Stimulated activated CD4-positive, alpha-beta T cell treated with anti-CD3 and anti-CD28 coated beads, Interleukin-2, amount 100 ng/mL, for 48 hours (primary cell): ENCODE data around the gene MRPS35.
"Not testable (repeated sequence)": the region's sequence is repeated elsewhere in the genome, so short reads cannot be mapped to it uniquely, and the experiment has no call there.

Source experiments
- DNase-seq, 2 donors: peaks; one replicate each; pipeline ENCODE4 v3.0.0-alpha.2; 2020

Gene MRPS35

DNA sequence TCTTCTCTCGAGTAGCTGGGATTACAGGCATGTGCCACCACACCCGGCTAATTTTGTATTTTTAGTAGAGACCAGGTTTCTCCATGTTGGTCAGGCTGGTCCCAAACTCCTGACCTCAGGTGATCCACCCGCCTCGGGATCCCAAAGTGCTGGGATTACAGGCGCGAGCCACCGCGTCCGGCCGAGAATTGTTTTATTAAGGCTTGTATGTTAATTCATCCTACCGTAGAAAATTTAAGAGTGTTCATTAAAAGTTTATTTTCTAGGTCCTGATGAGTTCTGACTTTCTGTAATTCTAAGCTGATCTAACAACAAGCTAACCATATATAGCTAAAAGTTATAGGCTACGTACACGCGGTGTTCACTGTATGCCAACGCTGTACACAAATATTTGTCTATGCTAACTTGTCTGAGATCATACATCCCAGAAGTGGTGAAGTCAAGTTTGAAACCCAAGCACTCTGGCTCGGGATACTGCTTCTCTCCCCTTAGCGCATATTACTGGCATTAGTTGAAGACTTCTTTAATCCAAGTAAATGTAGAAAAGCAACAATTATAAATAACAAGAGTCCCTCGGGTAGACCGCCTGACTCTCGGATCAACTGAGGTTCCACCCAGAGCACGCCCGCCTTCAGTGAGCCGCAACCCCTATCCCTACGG lies 570 bp upstream of the MRPS35 start:
- DNase-seq: peak in 1 of 2 donors; percentile 9

DNA sequence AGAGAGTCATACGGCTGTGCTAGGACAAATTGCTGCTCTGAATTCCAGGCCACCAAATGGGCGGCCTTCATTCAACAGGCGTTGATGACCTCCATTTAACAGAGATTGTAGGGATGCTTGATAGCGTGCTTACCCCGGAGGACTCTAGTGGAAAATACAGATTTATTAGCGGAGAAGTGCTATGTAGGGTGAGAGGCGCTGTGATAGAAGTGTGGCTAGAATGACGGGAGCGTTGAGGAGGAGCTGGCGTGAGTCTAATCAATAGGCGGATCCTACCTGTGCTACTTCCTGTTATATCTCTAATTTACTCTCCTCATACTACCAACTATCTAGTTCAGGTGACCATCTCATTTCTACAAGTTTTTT lies 668 bp downstream of the MRPS35 start:
- no peak for DNase-seq

DNA sequence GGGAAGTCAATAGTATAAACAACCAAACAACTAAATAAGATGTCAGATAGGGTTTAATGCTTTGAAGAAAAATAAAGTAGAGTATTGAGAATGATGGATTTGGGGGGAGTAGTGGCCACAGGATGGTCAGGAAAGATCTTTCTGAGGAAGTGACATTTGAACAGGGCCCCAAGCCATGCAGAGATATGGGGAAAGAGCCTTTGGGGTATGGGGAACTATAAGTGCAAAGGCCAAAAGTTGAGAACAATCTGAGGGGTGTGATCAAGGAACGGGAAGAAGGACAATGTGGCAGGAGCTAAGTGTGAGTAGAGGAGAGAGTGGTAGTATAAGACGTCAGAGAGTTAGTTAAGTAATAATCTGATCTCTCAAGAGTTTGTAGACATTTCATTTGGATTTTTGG lies 1.3 kb downstream of the MRPS35 start:
- no peak for DNase-seq

DNA sequence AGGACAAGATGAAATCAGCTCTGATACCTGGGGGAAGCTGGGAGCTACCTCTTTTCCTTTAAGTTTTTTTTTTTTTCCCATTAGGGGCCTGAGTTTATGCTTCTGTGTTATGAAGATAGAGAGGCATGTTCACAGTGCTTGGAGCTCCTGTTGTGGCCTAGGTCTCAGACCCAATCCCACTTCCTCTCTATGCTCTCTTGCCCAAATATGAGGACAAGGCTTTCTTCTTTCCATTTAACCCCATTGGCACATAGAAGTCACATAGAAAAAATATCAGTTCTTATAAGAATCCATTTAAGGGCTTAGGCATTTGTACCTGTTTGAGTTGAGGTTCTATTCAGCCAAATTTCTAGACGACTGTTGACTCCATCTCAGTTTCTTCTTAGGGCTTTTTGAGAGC lies 12.6 kb downstream of the MRPS35 start:
- DNase-seq: no peak

DNA sequence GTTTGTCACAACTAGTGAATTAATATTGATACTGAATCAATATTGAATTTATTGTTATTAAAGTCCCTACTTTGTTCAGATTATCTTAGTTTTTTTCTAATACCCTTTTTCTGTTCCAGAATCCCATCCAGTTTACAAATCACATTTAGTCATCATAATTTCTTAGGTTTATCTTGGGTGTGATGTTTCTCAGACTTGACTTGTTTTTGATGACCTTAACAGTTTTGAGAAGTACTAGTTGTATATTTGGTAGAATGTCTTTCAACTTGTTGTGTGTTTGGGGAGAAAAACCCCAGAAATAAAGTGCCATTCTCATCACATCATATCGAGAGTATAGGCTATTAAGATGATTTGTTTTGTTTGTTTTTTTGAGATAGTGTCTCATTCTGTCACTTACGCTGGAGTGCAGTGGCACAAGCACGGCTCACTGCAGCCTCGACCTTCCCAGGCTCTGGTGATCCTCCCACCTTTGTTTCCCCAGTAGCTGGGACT lies 19.5 kb downstream of the MRPS35 start:
- DNase-seq: no peak

DNA sequence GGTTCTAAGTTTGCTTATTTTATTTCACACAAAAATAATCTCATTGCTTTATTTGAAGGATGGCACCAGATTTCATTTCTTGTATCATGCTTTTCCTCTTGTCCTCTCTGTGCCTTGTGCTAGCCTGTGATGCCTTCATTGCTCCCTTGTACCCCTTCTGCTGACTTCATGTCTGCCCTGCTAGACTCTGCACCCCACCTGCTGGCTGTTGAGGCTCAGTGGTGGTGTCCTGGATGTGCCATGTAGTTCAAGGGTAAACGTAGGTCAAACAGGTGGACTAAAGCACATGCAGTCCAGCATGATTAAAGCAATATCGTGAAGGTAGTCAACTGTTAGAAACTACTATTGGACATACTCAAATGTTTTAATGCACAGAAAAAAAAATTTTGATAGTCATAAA lies 21.6 kb downstream of the MRPS35 start:
- no peak for DNase-seq

DNA sequence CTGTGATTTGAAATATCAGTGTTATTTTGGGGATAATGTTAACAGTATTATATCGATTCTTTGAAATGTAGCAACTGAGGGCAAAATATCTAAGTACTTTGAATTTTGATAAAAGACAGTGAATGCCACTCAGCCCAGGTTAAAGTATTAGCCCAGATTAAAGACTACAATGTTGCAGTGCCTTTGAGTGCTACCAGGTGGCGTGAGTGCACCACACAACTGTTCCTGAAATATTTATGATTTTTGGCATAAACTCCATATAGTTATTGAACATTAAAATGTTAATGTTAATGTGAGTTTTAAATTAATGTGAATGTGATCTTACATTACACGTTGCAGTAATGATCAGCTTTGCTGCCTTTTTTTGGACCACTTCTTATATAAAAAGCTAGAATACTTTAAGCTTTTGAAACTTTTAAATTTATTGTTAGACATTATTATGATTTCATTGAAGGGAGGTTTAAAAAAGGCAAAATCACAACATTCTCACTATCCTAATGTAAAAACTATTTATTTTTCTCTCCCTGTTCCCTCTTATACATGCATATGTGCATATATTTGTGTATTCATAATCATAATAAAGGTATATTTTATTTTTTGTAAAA lies 22.5 kb downstream of the MRPS35 start:
- DNase-seq: peak in 1 of 2 donors; percentile 22

DNA sequence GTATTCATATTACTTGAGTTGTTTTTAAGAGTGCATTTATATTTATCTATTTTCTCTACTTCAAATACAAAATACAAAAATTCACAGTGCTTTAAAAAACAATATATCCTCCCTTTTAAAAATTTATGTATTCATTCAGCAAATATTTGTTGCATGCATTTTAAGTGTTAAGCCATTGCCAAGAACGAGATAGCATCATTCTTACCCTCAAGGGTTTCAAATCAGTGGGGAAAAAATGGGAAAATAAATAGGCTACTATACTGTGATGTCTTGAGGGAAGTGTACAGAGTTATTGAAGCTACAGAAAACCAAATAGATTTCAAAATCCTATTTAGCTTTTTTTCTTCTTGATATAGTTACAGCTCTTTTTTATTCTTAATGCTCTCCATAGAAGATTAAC lies 23.2 kb downstream of the MRPS35 start:
- no peak for DNase-seq

DNA sequence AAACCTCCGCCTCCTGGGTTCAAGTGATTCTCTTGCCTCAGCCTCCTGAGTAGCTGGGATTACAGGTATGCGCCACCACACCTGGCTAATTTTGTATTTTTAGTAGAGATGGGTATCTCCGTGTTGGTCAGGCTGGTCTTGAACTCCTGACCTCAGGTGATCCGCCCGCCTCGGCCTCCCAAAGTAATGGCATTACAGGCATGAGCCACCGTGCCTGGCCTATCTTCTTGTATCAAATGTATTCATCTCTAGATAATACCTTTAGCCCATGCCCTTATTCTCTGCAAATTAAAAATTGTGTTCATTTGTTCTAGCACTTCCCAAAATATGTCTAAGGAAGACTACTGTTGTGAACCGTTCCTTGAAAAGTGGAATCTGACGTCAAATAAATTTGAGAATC lies 23.7 kb downstream of the MRPS35 start:
- DNase-seq: not testable (repeated sequence)

DNA sequence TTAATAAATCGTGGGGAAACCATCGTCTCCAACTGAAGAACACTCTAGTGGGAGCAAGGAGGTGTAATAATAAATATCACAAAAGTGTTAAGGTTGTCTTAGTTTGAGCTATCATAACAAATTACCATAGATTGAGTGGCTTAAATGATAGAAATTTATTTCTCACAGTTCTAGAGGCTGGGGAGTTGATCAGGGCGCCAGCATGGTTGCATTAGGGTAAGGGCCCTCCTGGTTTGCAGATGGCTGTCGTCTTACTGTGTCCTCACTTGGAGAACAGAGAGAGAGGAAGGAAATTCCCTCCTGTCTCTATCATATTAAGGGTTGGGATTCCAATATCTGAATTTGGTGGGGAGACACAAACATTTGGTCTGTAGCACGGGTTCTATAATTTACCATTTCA lies 33.0 kb downstream of the MRPS35 start:
- no peak for DNase-seq

DNA sequence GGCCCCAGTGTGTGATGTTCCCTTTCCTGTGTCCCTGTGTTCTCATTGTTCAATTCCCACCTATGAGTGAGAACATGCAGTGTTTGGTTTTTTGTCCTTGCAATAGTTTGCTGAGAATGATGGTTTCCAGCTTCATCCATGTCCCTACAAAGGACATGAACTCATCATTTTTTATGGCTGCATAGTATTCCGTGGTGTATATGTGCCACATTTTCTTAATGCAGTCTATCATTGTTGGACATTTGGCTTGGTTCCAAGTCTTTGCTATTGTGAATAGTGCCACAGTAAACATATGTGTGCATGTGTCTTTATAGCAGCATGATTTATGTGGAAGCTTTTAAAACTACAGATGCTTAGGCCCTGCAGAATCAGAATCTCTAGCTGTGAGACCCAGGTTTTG lies 35.1 kb downstream of the MRPS35 start:
- DNase-seq: not testable (repeated sequence)

DNA sequence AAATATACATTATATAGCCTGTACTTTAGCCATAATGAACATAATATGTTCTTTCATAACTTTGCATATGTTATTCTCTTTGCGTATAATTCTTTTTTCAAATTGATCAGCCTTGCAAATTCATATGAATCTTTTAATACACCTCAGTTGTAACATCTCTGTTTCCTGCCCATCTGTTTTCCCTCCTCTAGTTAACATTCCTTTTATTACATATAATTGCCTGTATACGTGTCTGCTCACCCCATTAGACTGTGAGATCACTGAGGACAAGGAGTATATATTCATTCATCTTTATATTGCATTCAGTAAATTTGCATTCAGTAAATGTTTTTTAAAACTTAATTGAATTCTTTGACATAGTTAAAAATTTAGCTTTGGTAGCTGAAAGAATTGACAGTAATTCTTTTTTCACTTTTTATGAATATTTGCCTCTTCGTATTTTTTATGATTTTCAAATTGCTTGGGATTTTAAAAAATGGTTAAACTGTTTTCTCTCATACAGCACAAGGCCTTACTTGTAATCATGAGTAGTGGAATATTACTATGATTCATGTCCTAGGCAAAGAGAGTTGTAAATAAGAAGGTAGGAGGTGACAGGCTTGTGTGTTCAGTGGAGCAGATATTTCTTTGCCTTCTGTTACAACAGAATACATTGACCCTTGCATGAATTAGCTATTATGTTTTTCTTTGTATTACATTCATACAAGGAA lies 36.6 kb downstream of the MRPS35 start:
- no peak for DNase-seq

DNA sequence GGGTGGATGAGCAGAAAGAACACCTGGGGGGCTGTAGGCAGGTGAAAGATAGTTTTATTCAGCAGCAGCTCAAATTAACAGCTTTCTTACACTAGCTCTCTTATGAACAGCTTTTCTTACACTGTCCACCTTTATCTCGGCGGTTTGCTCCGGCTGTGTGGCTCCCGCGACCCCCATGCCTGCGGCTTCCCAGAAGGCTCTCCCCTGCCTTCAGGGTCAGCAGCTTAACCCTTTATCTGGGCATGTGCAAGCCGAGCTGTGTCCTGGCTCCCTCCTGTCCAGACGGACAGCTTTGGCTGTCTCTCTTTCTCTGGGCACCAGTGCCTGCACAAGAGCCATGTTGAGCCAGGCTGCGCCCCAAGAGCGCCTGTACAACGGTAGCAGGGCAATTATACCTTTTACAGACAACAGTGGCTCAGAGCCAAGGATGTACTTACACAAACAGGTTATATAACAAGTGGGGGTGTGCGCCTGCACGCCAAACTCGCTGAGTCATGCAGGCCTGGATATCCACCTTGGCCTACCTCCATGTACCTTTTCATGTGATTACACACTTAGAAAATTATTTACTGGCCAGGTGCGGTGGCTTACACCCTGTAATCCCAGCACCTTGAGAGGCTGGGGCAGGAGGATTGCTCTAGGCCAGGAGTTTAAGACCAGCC lies 40.9 kb downstream of the MRPS35 start:
- DNase-seq: no peak

DNA sequence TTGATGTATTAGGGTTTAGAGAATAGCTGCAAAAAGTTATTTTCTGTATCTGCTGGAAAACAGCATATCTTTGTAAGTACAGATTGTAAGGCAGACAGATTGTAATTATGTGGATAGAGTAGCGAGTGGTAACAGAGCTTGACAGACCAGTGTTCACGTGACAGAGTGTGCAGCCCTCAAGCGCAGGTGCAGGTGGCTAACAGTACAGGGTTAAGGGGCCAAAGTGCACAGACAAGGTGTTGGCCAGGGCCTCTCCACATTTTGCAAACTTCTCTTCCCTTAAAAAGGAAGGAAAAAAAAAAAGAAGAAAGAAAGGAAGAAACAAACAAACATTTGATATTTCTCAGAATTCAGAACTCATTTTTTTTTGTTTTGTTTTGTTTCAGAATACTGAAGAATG lies 44.2 kb downstream of the MRPS35 start:
- no peak for DNase-seq

DNA sequence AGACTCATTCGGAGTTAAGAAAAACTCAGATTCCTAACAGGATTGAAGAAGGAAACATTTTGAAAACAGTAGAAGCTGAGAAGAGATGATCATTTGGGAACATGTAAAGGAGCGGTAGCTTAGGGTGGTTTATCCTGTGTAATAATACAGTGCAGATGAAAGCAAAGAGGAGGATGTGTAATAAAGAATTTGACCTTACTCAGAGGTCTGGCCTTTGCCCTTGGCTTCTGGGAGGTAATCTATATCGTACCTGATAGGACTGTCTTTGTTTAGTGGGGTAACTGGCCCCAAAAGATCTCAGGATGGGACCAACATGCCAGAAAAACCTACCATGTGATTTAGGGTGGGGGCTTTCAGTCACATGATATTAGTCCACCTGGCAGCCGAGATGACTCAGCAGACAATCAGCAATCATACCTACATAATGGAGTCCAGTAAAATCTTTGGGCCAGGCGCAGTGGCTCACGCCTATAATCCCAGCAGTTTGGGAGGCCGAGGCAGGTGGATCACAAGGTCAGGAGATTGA lies 46.1 kb downstream of the MRPS35 start:
- no peak for DNase-seq

DNA sequence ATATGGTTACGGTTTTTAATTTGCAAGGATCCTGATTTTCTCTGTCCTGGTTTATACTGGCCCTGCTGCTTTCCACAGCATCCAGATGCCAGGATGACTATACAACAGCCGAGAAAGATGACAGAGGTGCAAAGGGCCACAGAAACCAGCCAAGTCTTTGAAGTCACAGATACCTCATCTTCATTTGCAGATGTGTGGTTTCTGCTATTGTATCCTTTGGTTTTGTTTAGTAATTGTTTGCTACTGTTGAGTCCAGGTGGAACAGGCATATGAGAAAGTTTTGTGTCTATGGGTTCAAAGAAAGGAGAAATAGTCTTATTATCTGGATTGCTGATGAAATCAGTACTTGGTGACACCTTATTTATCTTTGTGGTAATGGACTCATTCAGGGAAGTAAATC lies 52.1 kb downstream of the MRPS35 start:
- DNase-seq: no peak

DNA sequence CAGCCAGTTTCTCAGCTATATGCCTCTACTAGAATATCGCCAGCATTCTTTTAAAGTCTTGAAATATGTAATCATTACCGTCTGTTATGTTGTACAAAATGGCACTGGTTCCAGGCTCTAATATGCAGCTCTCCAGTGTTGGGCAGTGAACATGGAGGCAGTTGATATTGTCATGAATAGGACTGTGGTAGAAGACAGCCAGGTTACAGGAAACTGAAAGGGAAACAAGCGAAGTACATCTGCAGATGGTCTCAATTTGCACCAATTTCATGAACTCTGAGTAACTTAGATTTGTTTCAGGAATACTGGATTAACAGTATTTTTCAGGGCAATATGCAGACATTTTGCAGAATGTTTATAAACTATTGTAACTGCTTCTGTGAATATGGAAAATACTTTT lies 56.0 kb downstream of the MRPS35 start:
- DNase-seq: no peak

DNA sequence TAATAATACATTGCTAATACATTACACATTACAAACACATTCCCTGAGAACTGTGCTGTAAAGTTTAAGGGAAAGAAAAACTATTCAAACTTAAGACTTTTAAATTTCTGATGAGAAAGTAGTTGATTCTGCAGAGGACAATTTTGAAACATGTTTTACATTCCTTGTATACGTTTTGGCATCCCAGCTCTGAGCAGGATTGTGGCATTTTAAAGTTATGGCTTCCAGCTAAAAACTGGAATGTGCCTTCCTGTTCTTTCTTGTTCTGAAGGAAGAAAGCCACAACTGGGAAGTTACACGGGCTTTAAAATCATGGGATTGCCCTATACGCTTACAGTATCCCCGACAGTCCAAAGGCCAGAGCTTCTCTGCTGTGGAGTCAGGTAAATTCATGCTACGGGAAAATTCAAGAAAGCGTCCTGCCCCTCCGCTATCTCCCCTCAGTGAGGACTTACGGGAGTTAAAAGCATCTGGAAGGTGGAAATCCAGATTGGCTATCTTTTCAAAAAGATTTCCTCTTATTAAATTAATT lies 58.6 kb downstream of the MRPS35 start:
- DNase-seq: no peak

DNA sequence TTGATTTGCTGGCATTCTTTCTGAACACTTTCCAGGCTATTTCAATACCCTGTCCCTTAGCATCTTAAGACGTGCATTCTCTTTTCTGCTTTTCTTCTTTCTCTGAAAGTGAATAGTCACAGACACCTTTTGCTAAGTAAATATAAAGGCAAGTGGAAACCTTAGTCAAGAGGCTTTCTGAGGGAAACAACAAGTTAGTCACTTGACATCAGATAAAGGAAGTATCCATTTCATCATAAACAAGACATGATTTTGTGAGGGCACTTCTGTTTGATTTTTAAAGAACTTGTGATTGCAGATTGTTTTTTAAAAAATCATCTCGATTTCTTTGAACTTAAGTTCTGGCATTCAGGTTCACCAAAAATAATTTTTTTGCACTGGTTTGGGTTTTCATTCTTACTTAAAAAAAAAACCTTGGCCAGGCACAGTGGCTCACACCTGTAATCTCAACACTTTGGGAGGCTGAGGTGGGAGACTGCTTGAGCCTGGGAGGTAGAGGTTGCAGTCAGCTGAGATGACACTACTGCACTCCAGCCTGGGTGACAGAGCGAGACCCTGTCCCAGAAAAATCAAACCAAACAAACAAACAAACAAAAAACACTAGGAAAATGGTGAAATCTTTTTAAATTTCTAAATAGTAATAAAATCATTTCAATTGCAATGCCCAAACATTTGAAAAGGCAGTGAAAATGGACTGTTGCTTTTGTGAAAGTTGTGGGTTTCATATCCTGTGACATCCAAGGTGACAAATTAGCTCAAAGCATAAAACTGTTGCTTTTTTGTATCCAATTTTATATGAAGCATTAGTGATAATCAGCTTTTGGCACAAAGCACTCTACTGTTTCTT lies 61.1 kb downstream of the MRPS35 start:
- DNase-seq: no peak

DNA sequence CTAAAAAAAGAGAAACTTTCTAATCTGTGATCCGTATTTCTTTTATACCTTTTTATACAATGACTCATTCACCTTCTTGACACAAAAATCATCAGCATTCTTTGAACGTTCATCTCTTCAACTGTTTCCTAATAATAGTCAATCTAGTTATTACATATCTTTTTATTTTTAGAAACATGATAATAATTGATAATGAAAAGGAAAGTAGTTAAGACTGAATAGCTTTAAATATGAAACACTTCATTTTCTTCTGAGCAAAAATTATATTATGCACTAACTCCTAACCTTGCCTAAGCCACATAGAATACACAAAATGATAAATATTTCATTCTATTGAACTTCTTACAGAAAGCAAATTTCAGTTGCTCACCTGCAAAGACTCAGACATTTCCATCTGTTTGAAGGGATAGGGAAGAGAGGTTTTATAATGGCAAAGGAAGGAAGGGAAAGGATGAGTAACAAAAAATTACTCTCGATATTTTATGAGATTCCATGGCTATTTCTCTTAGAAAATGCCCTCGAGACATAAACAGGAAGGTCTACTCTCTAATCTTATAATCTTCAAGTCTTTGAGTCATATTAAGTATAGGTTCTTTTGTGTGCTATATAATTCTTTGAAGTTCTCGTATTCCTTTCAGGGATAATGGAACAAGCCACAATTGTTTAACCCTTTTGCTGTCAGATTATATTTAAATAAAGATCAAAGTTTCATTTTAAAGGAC lies 61.9 kb downstream of the MRPS35 start:
- DNase-seq: no peak

DNA sequence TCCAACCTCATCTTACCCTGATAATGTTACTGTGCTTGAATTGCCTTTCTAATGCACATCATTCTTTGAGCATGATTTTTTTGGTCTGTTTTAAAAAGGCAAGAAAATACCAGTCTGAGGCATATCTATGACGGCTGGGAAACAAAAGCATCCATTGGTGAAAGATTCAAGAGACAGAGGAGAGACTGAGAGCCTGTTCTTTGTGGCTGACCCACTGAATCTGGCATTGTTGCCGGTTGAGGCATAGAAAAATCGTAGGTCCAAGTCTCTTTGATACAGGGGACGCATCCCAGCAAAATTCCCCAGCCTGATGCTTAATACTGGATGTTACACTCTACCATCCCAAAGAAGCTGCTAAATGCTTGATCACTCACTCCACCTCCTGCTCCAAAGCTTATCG lies 66.5 kb downstream of the MRPS35 start:
- no peak for DNase-seq

DNA sequence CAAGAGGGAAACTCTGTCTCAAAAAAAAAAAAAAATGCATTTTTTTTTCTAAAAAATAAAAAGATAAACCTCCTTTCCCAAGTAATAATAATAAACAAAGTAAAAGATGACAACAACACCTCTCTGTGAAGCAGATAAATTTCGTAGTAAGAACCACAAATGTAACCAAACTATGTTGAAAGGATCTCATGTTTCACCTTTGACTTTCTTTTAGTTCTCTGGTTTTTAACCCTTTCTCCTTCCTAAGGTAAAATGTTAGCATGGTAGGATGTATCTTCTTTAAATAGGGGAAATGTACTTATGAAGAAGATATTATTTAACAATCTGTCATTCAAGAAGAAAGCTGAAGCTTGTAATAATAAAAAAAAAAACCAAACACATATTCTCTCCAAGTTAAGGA lies 67.6 kb downstream of the MRPS35 start:
- DNase-seq: no peak
